Upper lobe of left lung (tissue), 6 donors: Measurements from ENCODE around the gene HAUS1. TPM values are rescaled to one million over a fixed set of nuclear protein-coding genes. Genes with fewer than 3 reads are reported as not detected.

Experiments
- ATAC-seq, 2 donors: fragments of 200-7000 bp; cut with Tn5 transposase; one replicate each; pipeline ENCODE4 v1.9.1; 2022; ENCODE audit warnings: mild to moderate bottlenecking in 2 of 2, moderate library complexity in 2 of 2; ENCODE audit not compliant: low FRiP score in 2 of 2
- DNase-seq, 2 donors: peaks; one replicate each; pipeline ENCODE4 v3.0.0-alpha.2; 2019 to 2020
- H3K27ac ChIP-seq, 4 donors: fragments of 200-600 bp; sonication (generic); one replicate each; pipeline ENCODE4 v1.5.1; 2016 to 2019
- H3K27me3 ChIP-seq, 4 donors: fragments of 200-600 bp; sonication (generic); one replicate each; pipeline ENCODE4 v1.5.1; 2017 to 2019
- H3K36me3 ChIP-seq, 4 donors: fragments of 200-600 bp; sonication (generic); one replicate each; pipeline ENCODE4 v1.5.1; 2016 to 2019
- H3K4me1 ChIP-seq, 4 donors: fragments of 200-600 bp; sonication (generic); one replicate each; pipeline ENCODE4 v1.5.1; 2018 to 2019
- H3K4me3 ChIP-seq, 4 donors: fragments of 200-600 bp; sonication (generic); one replicate each; pipeline ENCODE4 v1.5.1; 2017 to 2019; ENCODE audit warnings: mild to moderate bottlenecking in 2 of 4, moderate library complexity in 1 of 4
- H3K9me3 ChIP-seq, 4 donors: fragments of 200-600 bp; sonication (generic); one replicate each; pipeline ENCODE4 v1.5.1; 2018 to 2019
- EP300 ChIP-seq, 4 donors: sonication (generic); formaldehyde crosslinking; IDR thresholded peaks; one replicate each; pipeline ENCODE4 v1.5.1; 2017; ENCODE audit warnings: antibody characterized with exemption in 4 of 4, control low read depth in 2 of 4
- POLR2A ChIP-seq, 4 donors: fragments of 450-650 bp; IDR thresholded peaks; one replicate each; pipeline ENCODE4 v1.5.1; 2016 to 2017; ENCODE audit warnings: antibody characterized with exemption in 4 of 4, mild to moderate bottlenecking in 2 of 4
- POLR2AphosphoS5 ChIP-seq, 2 donors: sonication (generic); formaldehyde crosslinking; IDR thresholded peaks; one replicate each; pipeline ENCODE4 v1.5.1; 2017; ENCODE audit warnings: antibody characterized with exemption in 2 of 2
- WGBS, 2 donors: methylation state at CpG; one replicate each; pipeline ENCODE4 v1.1.5; 2017 to 2018; 5-methylcytosine and 5-hydroxymethylcytosine counted together
- total RNA-seq, 6 donors: library from RNA; depleted of rRNA in 4 of 6; stranded (reverse); fragments of >200 nt in 4 of 6; gene quantifications; one replicate each; pipeline versions ENCODE4 v1.1.0 to v1.2.1, GENCODE V29; 2016 to 2021
- TF ChIP-seq, protein P1 (sequence below), 6 experiments: fragments of 450-650 bp in 4 of 6; fragments of 200-600 bp in 2 of 6; sonication (generic) in 2 of 6; IDR thresholded peaks; one replicate each; pipeline ENCODE4 v1.5.1; 2016 to 2019; ENCODE audit warnings: antibody characterized with exemption in 6 of 6
- donor health status: DM: no; HTN: no; CAD: no; lungs with moderate emphysema.
- donor health status: DM: no; HTN: yes; CAD: no; lungs with severe emphysema.

The HAUS1 gene
- total RNA-seq, 6 donors from 2014 or later, result 16.0 to 41.9 (median 27.5) TPM

GRCh38 chr18:46061387-46061786 is 42.8 kb upstream of the HAUS1 start:
- Histone ChIP-seq H3K9me3 (no peaks in the 10 kb centered on the region), H3K4me1 (no peaks in the 10 kb centered on the region), H3K27me3 (no peaks in the 10 kb centered on the region), H3K36me3 (no peaks in the 10 kb centered on the region), H3K27ac (no peak overlapping the region), H3K4me3 (no peak overlapping the region)
- TF ChIP-seq EP300 (IDR thresholded peaks at IDR 0.05) (no peak), POLR2A (IDR thresholded peaks at IDR 0.05) (no peak), POLR2AphosphoS5 (IDR thresholded peaks at IDR 0.05) (no peak)
- WGBS, 2 donors, result 78 to 80% methylated on average over 3 of the region's 3 CpGs
- DNase-seq, result no peak
- no peak for ATAC-seq

GRCh38 chr18:46061796-46062195 is 42.4 kb upstream of the HAUS1 start:
- H3K4me1 ChIP-seq, result no peaks in the 10 kb centered on the region
- H3K27ac ChIP-seq, result no peak overlapping the region
- DNase-seq, result no peak
- no peaks in the 10 kb centered on the region for H3K9me3 ChIP-seq
- H3K27me3 ChIP-seq, result no peaks in the 10 kb centered on the region
- no peak for ATAC-seq
- H3K4me3 ChIP-seq, result no peak overlapping the region
- 83 to 85% methylated on average over 1 of the region's 1 CpG for WGBS, 2 donors
- no peaks in the 10 kb centered on the region for H3K36me3 ChIP-seq
- no peak for TF ChIP-seq POLR2AphosphoS5 (IDR thresholded peaks at IDR 0.05)
- TF ChIP-seq EP300 (IDR thresholded peaks at IDR 0.05), result no peak
- no peak for TF ChIP-seq POLR2A (IDR thresholded peaks at IDR 0.05)
- TF ChIP-seq, protein P1, sequence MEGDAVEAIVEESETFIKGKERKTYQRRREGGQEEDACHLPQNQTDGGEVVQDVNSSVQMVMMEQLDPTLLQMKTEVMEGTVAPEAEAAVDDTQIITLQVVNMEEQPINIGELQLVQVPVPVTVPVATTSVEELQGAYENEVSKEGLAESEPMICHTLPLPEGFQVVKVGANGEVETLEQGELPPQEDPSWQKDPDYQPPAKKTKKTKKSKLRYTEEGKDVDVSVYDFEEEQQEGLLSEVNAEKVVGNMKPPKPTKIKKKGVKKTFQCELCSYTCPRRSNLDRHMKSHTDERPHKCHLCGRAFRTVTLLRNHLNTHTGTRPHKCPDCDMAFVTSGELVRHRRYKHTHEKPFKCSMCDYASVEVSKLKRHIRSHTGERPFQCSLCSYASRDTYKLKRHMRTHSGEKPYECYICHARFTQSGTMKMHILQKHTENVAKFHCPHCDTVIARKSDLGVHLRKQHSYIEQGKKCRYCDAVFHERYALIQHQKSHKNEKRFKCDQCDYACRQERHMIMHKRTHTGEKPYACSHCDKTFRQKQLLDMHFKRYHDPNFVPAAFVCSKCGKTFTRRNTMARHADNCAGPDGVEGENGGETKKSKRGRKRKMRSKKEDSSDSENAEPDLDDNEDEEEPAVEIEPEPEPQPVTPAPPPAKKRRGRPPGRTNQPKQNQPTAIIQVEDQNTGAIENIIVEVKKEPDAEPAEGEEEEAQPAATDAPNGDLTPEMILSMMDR (IDR thresholded peaks at IDR 0.05), result no peak

DNA sequence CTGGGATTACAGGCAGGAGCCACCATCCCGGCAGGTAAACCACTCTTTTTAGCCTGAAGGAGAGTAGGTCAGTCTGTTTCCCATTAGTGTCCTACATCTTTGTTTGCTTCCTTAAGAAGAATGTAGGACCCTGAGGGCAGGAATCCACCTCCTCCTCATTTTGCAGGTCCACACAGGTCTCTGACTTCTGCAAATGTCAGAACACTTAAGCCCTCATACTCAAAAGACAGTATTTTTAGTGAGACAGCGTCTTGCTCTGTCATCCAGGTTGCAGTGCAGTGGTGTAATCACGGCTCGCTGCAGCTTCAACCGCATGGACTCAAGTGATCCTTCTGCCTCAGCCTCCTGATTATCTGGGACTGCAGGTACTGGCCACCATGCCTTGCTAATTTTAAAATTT is 41.4 kb upstream of the HAUS1 start:
- DNase-seq (no peak), ATAC-seq (no peak)
- Histone ChIP-seq H3K36me3 (no peaks in the 10 kb centered on the region), H3K4me3 (no peak overlapping the region), H3K27ac (no peak overlapping the region), H3K27me3 (no peaks in the 10 kb centered on the region), H3K9me3 (no peaks in the 10 kb centered on the region), H3K4me1 (no peaks in the 10 kb centered on the region)
- WGBS, 2 donors, result 93 to 96% methylated on average over 5 of the region's 5 CpGs
- TF ChIP-seq POLR2AphosphoS5 (IDR thresholded peaks at IDR 0.05), result no peak
- TF ChIP-seq, protein P1 (IDR thresholded peaks at IDR 0.05), result no peak

DNA sequence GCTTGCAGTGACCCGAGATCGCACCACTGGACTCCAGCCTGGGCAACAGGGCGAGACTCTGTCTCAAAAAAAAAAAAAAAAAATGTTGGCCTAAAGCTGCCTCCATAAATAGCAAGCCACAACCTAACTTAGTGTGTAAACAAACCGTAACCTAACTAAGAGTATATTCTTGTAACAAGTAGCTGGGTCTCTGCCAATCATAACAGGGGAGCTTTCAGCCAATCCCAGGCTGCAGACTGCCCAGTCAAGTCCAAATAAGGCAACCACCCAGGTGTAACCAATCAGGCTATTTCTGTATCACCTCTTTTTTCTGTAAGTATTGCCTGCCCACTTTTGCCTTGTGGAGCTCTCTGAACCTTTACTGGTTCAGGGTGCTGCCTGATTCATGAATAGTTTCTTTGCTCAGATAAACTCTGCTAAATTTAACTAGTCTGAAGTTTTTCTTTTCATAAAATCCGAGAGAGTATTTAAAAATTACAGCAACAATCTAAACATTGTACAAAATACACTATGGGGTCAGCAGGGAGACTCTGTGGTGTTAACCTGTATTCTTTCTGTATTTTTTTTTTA is 36.7 kb upstream of the HAUS1 start:
- 71 to 88% methylated on average over 5 of the region's 5 CpGs for WGBS, 2 donors
- H3K4me3 ChIP-seq, result no peak overlapping the region
- DNase-seq (no peak), ATAC-seq (no peak)
- H3K27me3 ChIP-seq, result no peaks in the 10 kb centered on the region
- H3K27ac ChIP-seq, result no peak overlapping the region
- H3K9me3 ChIP-seq, result no peaks in the 10 kb centered on the region
- no peak for TF ChIP-seq EP300 (IDR thresholded peaks at IDR 0.05)
- TF ChIP-seq, protein P1 (IDR thresholded peaks at IDR 0.05), result no peak
- TF ChIP-seq POLR2A (IDR thresholded peaks at IDR 0.05), result no peak
- TF ChIP-seq POLR2AphosphoS5 (IDR thresholded peaks at IDR 0.05), result no peak
- H3K4me1 ChIP-seq, result peaks cover 17 to 38% (median 29%) of the 10 kb centered on the region in 4 donors
- no peaks in the 10 kb centered on the region for H3K36me3 ChIP-seq

DNA sequence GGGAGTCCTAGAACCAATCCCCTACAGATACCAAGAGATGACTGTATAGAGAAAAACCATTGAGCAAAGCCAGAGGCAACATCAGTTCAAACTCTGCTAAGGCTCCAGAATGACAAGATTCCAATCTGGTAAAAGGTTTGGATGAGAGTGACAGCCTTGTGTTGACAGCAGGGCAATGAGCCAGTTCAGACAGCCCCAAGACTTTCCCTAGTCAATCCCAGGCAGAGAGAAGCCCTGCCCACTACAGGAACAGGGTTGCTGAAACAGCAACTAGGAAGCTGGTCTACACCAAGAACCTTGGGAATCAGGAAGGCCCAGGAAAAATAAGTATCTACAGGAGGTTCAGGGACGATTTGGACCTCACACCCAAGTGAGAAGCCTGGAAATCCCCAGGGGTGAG is 35.4 kb upstream of the HAUS1 start:
- WGBS, 2 donors, result 20 to 33% methylated on average over 1 of the region's 1 CpG

More for the DNA sequence above, 35.4 kb upstream of the HAUS1 start:
- H3K9me3 ChIP-seq, result no peaks in the 10 kb centered on the region
- DNase-seq (no peak), ATAC-seq (no peak)
- no peak for TF ChIP-seq EP300 (IDR thresholded peaks at IDR 0.05)
- TF ChIP-seq, protein P1 (IDR thresholded peaks at IDR 0.05), result no peak
- no peak for TF ChIP-seq POLR2AphosphoS5 (IDR thresholded peaks at IDR 0.05)
- TF ChIP-seq POLR2A (IDR thresholded peaks at IDR 0.05), result no peak
- H3K4me3 ChIP-seq, result no peak overlapping the region
- peak overlapping the region in 2 of 4 donors; percentile 6 to 48 for H3K27ac ChIP-seq
- no peaks in the 10 kb centered on the region for H3K27me3 ChIP-seq
- no peaks in the 10 kb centered on the region for H3K36me3 ChIP-seq
- H3K4me1 ChIP-seq, result peaks cover 25 to 50% (median 36%) of the 10 kb centered on the region in 4 donors
